ENCODE results near the gene TSBP1.

DNA sequence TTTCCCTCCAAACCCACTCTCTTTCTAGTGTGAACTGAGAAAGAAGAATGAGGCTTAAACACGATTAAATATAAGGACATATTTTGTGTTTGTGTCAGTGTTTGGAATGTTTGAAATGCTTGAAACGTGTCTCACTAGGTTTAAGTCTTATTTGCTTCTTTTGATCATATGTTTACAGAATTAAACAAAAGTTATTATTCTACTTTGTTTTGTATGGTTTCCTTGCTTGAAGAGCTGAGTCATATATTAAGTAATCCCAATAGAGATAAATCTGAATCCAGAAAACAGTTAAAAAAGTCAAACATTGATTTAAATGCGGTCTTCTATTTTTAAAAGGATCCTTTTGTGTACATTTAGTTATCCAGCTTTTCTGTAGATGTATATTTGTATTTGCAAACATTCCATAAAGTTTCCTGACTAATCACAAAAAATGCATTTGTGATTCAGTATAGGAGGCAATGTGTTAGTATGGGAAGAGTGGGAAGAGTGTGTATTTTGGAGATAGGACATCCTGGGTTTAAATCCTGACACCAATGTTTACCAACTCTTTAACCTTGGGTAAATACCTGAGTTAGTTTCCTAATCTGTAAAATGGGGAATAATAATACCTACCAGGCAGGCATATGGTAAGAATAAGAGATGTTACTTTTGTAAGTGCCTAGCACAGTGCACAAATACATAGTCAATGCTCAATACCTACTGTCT lies 72.9 kb downstream of the TSBP1 start:
- TF ChIP-seq POLR2AphosphoS5 (IDR thresholded peaks at IDR 0.05; ENCODE audit: insufficient read depth in 1 of 2, low read depth in 1 of 2) (no peak), POLR2A (IDR thresholded peaks at IDR 0.05) (no peak)
- TF ChIP-seq, protein P1, sequence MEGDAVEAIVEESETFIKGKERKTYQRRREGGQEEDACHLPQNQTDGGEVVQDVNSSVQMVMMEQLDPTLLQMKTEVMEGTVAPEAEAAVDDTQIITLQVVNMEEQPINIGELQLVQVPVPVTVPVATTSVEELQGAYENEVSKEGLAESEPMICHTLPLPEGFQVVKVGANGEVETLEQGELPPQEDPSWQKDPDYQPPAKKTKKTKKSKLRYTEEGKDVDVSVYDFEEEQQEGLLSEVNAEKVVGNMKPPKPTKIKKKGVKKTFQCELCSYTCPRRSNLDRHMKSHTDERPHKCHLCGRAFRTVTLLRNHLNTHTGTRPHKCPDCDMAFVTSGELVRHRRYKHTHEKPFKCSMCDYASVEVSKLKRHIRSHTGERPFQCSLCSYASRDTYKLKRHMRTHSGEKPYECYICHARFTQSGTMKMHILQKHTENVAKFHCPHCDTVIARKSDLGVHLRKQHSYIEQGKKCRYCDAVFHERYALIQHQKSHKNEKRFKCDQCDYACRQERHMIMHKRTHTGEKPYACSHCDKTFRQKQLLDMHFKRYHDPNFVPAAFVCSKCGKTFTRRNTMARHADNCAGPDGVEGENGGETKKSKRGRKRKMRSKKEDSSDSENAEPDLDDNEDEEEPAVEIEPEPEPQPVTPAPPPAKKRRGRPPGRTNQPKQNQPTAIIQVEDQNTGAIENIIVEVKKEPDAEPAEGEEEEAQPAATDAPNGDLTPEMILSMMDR (IDR thresholded peaks at IDR 0.05): no peak
